Hepatocyte (in vitro differentiated cells): Measurements from ENCODE around the gene SYTL3.

ENCODE experiments used
- CTCF ChIP-seq: fragments of 200-600 bp; sonication (generic); IDR thresholded peaks from 2 replicates; pipeline ENCODE4 v1.5.1; 2016; ENCODE audit warnings: antibody characterized with exemption, mild to moderate bottlenecking; ENCODE audit not compliant: poor library complexity
- EZH2phosphoT487 ChIP-seq: fragments of 200-600 bp; sonication (generic); IDR thresholded peaks from one replicate; pipeline ENCODE4 v1.6.1; 2018; ENCODE audit warnings: antibody characterized with exemption, mild to moderate bottlenecking, low read depth, moderate library complexity; ENCODE audit not compliant: unreplicated experiment, severe bottlenecking

GRCh38 chr6:158783851-158784250, 134.0 kb downstream of the SYTL3 start:
- TF ChIP-seq CTCF (no peak), EZH2phosphoT487 (no peak)
